Left ventricle myocardium superior (tissue), 1 donor: ENCODE measurements around the gene TNS1. TPM values are rescaled to one million over a fixed set of nuclear protein-coding genes. Genes with fewer than 3 reads are reported as not detected.

ENCODE experiments used
- ATAC-seq: fragments of 200-7000 bp; cut with Tn5 transposase; one replicate; pipeline ENCODE4 v1.9.1; 2020; ENCODE audit warnings: mild to moderate bottlenecking, moderate library complexity
- DNase-seq: peaks from one replicate; pipeline ENCODE4 v3.0.0-alpha.2; 2020
- intact Hi-C: fragments of 100-400 bp; cut with micrococcal nuclease; formaldehyde crosslinking; loops from one replicate; pipeline ENCODE4 v1.11.0; 2022
- total RNA-seq: library from RNA; stranded (reverse); fragmentation: NEBNext Ultra II Directional; extraction: Animal tissue kit (Norgen Biotek cat#: 25700); gene quantifications from one replicate; pipeline ENCODE4 v1.2.1, GENCODE V29; 2021
- donor health status: DM: no; HTN: yes; CAD: no; lungs with severe emphysema.

The TNS1 gene
- total RNA-seq, 1 donor from 2014 or later: 783 TPM

- peak; percentile 79 for DNase-seq
- ATAC-seq: peak; percentile 53
- intact Hi-C loops: no loop called here
Observed at GRCh38 chr2:217838409-217838831, 164.4 kb downstream of the TNS1 start.

DNA sequence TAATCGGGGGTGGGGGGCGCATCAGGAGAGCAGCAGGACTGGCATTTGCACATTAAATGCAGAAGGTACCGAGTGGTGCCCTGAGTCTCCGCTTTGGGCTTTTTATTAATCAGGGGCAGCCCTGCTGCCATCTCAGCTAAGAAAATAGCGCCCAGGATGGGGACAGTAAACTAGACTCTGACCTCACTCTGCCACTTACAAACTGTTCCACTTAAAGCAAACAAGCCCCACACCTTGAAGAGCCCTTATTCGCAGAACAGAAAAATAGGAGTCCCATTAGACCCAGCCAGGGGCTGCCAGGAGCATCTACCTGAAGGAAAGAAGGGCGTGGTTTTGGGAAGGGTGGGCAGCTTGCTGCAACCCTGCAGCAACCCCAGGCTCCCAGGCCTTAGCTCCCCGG lies 165.3 kb downstream of the TNS1 start:
- intact Hi-C loops: no loop called here
- DNase-seq: peak; percentile 32

GRCh38 chr2:217836901-217837491 lies 165.8 kb downstream of the TNS1 start:
- ATAC-seq (peak; percentile 61), DNase-seq (peak; percentile 93)

More for the DNA sequence above, 165.3 kb downstream of the TNS1 start:
- no peak for ATAC-seq

GRCh38 chr2:217835931-217836891 lies 166.6 kb downstream of the TNS1 start:
- intact Hi-C loops: no loop called here
- DNase-seq: peak; percentile 79
- ATAC-seq: peak; percentile 42

More at GRCh38 chr2:217836901-217837491, 165.8 kb downstream of the TNS1 start:
- intact Hi-C loops: no loop called here

GRCh38 chr2:217834744-217835513 lies 167.9 kb downstream of the TNS1 start:
- intact Hi-C loops: no loop called here
- ATAC-seq (no peak), DNase-seq (peak; percentile 18)

DNA sequence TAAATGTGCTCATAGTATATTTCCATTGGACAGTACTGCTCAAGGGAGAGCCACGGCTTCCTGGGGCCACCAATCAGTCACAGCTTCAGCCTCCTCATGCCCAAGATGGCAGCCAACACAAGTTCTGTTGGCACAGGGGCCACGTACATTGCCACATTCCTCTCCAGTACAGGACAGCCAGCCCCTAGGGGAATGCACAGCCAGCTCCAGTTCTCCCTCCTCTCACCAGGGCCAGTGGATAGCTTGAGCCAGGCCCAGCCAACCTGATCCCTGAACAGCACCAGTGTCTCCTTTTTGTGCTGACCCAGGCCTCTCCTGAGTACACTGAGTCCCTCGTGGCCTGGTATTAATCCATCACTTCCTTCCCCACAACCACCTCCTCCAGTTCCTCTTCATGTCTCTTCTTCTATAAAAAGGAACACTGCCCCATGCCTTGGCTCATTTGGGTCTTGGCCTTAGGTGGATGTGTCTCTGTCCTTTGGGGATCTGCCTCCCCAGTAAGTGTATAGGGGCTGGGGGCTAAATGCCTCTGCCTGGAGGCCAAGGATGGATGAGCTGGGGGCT lies 168.7 kb downstream of the TNS1 start:
- ATAC-seq (peak; percentile 24), DNase-seq (peak; percentile 79)
- intact Hi-C loops: no loop called here

GRCh38 chr2:217833439-217833838 lies 169.4 kb downstream of the TNS1 start:
- intact Hi-C loops: no loop called here
- peak; percentile 0 for ATAC-seq
- DNase-seq: peak; percentile 54

- intact Hi-C loops: no loop called here
- ATAC-seq: no peak
- no peak for DNase-seq
Observed at GRCh38 chr2:217832987-217833386, 169.8 kb downstream of the TNS1 start.

DNA sequence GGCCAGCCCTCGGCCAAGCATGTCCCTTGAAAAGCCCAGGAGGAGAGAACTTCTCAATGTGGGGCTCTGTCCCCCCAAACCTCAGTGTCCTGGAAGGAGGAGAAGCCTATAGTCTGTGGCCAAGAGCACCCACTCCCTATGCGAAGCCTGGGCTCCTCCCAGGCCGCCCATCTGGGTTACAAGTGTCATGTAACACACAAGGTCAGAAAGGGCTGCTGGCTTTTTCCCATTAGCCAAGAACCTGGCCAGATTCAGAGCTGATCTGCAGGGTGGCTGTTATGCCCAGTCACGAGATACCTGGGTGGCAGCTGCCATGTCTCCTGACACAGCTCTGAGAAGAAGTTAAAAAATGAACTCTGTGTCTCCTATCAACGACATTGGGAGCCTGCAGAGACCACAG lies 170.7 kb downstream of the TNS1 start:
- intact Hi-C loops: no loop called here
- peak; percentile 8 for ATAC-seq

DNA sequence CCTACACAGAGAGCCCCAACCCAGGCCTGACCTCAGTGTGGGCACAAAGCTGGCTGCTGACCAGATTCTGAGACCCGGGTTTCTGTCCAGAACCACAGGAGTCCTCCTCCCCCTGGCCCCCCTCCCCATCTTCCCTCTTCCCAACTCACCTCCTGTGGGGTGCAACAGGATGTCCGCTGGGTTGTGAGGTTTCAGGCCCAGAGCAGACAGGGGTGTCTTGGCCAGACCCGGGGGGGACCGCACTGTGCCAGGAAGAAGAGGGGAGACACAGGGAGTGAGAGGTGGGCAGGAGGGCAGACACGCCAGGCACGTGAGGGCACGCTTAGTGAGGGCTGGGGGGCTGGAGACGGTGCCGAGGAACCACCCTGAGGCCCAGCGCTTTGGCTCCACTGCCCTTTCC lies 171.5 kb downstream of the TNS1 start:
- intact Hi-C loops: no loop called here
- ATAC-seq (no peak), DNase-seq (no peak)

More for the DNA sequence above, 170.7 kb downstream of the TNS1 start:
- DNase-seq: peak; percentile 65

GRCh38 chr2:217830807-217831206 lies 172.0 kb downstream of the TNS1 start:
- intact Hi-C loops: no loop called here
- DNase-seq (no peak), ATAC-seq (no peak)

GRCh38 chr2:217830061-217830460 lies 172.7 kb downstream of the TNS1 start:
- intact Hi-C loops: no loop called here
- no peak for ATAC-seq
- no peak for DNase-seq

- no peak for ATAC-seq
Observed at GRCh38 chr2:217829420-217829819, 173.4 kb downstream of the TNS1 start.

DNA sequence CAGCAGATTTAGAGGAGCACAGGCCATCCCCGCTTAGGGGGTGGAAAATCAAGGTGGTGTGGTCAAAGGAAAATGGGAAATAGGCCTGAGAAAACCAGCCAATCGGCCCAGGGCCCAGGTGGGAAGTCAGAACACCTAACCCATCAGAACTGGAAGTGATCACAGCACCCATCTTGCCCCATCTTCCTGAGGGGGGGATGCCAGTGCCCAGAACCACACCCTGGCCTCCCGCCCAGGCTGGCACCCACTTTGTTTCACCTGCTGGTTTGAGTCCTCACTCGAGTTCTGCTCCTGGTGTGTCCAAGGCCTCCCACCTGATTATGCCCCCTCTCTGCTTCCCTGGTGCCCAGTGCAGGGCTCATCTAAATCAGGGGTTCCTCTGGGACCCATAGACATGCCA lies 174.5 kb downstream of the TNS1 start:
- no peak for ATAC-seq
- intact Hi-C loops: no loop called here
- no peak for DNase-seq

More at GRCh38 chr2:217829420-217829819, 173.4 kb downstream of the TNS1 start:
- intact Hi-C loops: no loop called here
- no peak for DNase-seq

DNA sequence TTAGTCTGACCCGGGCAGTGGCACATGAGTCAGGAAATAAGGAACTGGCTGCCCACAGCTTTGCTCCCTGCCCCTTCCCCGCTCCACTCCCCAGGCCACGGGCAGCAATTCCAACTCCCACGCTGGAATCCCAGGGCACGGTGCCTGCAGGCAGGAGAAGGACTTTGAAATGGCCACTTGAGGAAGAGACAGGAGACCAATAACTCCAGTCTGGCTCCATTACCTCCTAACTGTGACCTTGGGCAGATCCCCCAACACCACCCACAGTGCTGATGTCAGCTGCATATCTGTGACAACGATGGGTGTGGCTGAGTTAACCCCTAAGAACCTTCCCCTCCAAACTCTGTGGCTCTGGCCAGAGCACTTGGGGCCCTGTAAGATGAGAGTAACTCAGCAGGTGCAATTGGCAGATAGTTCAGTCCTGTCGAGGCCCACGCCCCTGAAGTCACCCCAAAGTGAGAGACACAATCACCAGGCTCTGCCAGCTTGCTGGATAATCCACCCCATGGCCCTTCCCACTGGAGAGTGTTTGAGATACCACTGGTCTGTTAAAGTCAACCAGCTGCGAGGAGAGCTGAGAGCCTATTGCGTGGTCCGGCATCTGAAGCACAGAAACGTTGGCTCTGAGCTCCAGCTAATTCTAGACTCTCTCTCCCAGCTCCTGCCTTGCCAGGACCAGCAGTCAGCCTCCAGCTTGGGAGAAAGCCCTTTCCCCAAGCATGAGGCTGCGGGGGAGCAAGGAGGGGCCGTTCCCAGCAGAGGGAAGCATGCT lies 175.2 kb downstream of the TNS1 start:
- peak; percentile 62 for ATAC-seq
- DNase-seq: peak; percentile 70
- intact Hi-C loops: no loop called here

DNA sequence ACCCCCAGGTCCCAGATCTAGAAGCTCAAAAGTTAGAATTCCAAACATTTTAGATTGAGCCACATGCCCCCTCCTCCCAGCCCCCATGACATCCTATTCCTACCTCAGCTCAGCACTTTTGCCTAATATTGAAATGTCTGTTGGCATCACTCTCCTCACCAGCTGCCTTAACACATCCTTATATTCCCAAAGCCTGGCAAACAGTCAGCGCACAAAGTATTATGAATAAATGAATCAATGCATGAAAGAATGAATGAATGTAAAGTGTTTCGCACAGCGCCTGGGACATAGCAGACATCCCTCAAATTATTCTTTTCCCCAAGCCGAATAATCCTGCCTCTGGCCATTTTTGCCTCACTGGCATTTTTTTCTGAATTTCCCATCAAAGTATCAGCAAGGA lies 175.8 kb downstream of the TNS1 start:
- DNase-seq: no peak
- no peak for ATAC-seq
- intact Hi-C loops: no loop called here

- intact Hi-C loops: no loop called here
- DNase-seq (peak; percentile 87), ATAC-seq (peak; percentile 71)
Observed at GRCh38 chr2:217826520-217826919, 176.3 kb downstream of the TNS1 start.

DNA sequence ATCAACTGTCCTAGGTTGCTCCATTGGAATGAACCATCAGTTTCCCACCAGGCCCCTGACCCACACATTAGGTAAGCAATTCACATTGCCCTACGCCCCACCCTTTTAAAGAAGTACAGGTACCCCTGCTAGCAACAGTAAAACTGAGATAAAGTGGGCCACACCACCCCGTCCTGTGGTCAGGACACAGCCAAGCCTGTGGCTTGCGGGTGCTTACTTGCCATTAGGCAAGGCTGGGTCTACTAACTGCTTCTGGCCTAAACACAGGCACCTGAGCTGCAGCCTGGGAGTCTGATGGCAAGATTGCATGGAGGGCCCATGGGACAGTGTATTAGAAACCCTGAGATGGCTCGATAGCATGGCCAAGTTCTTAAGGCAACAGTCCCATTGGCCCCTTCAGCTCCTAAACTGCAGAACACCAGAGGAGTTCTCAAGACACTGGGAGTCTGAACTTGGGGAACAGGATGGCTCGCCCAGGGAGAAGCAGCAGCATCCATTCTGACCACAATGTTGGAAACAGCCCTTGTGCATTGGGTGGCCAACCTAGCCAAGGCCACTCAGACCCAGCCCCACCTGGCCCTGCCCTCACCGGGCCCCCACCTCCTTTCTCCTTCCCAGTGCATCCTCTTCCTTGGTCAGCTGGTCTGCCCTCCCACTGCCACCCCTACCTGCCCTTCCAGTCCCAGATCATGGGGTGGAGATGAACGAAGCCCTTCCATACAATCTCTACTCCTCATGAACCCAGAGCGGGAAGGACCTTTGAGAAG lies 177.1 kb downstream of the TNS1 start:
- intact Hi-C loops: no loop called here
- no peak for ATAC-seq
- DNase-seq: no peak
